Ovary (tissue), 3 donors: ENCODE data around the gene CCDC102A.

Experiments used
- CTCF ChIP-seq, 3 donors: fragments of 450-650 bp in 2 of 3; fragments of 200-600 bp in 1 of 3; IDR thresholded peaks; one replicate each; pipeline versions ENCODE4 v1.5.1 to v1.8.0; 2016 to 2022; ENCODE audit warnings: antibody characterized with exemption in 3 of 3, mild to moderate bottlenecking in 1 of 3
- EP300 ChIP-seq: sonication (generic); formaldehyde crosslinking; IDR thresholded peaks from one replicate; pipeline ENCODE4 v1.6.1; 2017; ENCODE audit warnings: antibody characterized with exemption
- donor health status: DM: no; HTN: no; CAD: no.

DNA sequence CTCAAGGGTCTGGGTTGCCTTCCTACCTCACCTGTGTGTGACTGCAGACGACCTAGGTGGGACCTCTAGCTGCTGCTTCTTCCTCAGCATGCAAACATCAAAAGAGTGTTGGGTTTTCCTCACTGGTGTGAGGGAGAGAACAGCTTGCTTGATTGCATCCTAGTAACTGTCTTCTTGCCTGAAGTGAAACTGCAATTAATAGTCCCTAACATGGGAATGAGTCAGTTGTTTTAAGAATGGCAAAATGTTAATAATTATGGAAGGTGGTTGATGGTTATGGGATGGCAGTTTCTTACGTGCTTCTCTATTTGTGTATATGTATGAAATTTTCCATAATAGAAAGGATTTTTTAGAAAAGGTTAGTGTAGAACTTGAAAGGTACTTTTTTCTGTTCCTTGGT is 68.0 kb downstream of the CCDC102A start:
- TF ChIP-seq CTCF (IDR thresholded peaks at IDR 0.05) (no peak), EP300 (no peak)
